Measurements from ENCODE around the gene ZNF587B. TPM values are rescaled to one million over a fixed set of nuclear protein-coding genes. Genes with fewer than 3 reads are reported as not detected.
A peak's percentile ranks its signal among the peaks of the same experiment; 100 is the strongest.
"Not testable (repeated sequence)": the region's sequence is repeated elsewhere in the genome, so short reads cannot be mapped to it uniquely, and the experiment has no call there.

ZNF587B gene
- total RNA-seq (10 to 100 TPM; 24.8 to 25.4 TPM), polyA plus RNA-seq (1.4 TPM)

DNA sequence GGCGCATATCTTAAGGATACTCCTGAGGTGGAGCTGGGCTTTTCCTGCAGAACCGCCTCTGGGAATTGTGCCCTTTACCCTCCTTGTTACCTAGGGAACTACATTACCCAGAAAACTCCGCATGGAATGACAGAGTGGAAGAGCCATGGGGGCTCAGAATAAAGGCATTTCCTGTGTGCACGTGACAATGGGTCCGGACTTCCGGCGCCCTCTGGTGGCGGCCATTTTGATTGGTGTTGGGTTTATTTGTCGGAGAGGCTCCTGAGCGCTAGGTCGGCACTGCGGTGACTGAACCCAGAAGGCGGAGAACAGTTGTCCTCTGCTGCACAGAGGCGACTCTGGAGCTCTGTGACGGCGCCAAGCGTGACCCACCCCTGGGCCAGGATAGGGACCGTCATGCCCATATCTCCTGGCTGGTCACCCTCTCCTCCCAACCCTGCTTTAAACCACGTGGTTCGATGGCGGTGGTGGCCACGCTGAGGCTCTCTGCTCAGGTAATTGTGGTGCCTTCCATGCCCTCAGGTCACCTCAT, at the start of gene ZNF587B:
Gene ZNF587B, plus strand, starts transcription at position 229 of the 532 bp plus-strand sequence. Its CDS starts 230 bp downstream, at position 459.
- Histone ChIP-seq H3K4me3 (ENCODE audit: low read length) (no peak within 1 kb of the TSS), H3K27ac (ENCODE audit: low read depth, low read length) (no peak within 1 kb of the TSS), H3K36me3 (ENCODE audit: insufficient read depth, low read length) (no peaks in the 10 kb centered on the region), H3K4me1 (ENCODE audit: insufficient read depth, low read length) (no peaks in the 10 kb centered on the region), H3K27me3 (ENCODE audit: insufficient read depth, low read length, poor library complexity, severe bottlenecking) (no peaks in the 10 kb centered on the region), H3K9me3 (ENCODE audit: low read length) (no peaks in the 10 kb centered on the region)
- CTCF ChIA-PET, result interaction anchor here (1.3 kb wide), 1 partner anchor 107 kb away, joined by 4 read pairs; no protein-coding TSS in a partner anchor
- POLR2A ChIA-PET, result no interaction called here
- peak within 1 kb of the TSS in 1 of 7 donors; percentile 23 for H3K4me3 Mint-ChIP-seq
- H3K27ac Mint-ChIP-seq, result peak within 1 kb of the TSS in 3 of 8 donors; percentile 47 to 94 (median 57)
- H3K36me3 Mint-ChIP-seq, result peaks cover 3 to 32% (median 8%) of the 10 kb centered on the region in 3 donors
- DNase-seq, result peak in 4 of 5 donors; percentile 8 to 55 (median 18)
- H3K27me3 Mint-ChIP-seq, result no peaks in the 10 kb centered on the region
- H3K4me1 Mint-ChIP-seq, result peaks cover 19 to 45% (median 39%) of the 10 kb centered on the region in 3 donors
- no peaks in the 10 kb centered on the region for H3K9me3 Mint-ChIP-seq

DNA sequence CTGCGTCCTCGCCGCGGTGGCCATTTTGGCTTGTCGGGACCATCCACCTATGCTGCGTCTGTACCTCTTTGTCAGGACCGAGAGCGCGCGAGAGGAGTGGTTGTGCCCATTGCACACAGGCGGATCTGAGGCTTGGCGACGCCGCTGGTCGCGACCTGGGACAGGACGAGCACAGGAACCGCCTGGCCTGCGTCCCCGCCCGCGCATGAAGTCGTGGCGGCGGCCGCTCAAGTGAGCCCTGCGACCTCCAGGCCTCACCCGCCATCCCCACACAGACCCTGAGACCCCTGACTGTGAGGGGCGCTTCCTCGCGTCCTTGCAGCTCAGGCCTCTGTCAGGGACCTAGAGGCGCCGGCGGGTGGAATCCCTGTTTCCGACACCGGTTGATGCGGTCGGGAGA, 43.8 kb upstream of the ZNF587B start:
- Mint-ChIP-seq H3K4me1 (peaks cover 10 to 22% (median 10%) of the 10 kb centered on the region in 3 donors), H3K36me3 (peaks cover 22 to 54% (median 53%) of the 10 kb centered on the region in 3 donors), H3K27me3 (no peaks in the 10 kb centered on the region), H3K4me3 (no peak overlapping the region), H3K9me3 (peaks cover 0 to 79% (median 62%) of the 10 kb centered on the region in 5 donors), H3K27ac (no peak overlapping the region)
- ChIA-PET CTCF (no interaction called here), POLR2A (interaction anchor here (0.6 kb wide), 1 partner anchor 28 kb away, joined by 3 read pairs; no protein-coding TSS in a partner anchor)
- Histone ChIP-seq H3K27me3 (ENCODE audit: insufficient read depth, low read length, poor library complexity, severe bottlenecking) (no peaks in the 10 kb centered on the region), H3K27ac (ENCODE audit: low read depth, low read length) (no peak overlapping the region), H3K4me1 (ENCODE audit: insufficient read depth, low read length) (no peaks in the 10 kb centered on the region), H3K4me3 (ENCODE audit: low read length) (no peak overlapping the region), H3K9me3 (ENCODE audit: low read length) (peaks cover 38% of the 10 kb centered on the region), H3K36me3 (ENCODE audit: insufficient read depth, low read length) (peaks cover 6% of the 10 kb centered on the region)
- no peak for DNase-seq

DNA sequence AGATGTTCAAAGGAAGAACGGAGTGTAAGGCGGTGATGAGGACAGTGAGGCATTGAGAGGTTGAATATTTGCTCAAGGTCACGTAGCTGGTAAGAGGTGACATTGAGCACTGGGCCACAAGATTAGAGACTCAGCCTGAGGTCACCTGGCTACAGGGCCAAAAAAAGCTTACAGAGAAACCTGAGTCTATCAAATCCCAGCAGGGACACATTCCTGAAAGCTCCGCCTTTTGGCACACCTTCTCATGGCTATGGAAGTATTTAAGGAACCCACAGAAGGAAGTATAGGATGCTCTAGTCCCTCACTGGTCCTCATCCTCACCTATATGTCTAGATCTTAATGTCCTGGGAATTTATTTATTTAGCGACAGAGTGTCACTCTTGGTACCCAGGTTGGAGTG, 43.2 kb upstream of the ZNF587B start:
- DNase-seq, result no peak
- H3K36me3 ChIP-seq (ENCODE audit: insufficient read depth, low read length), result peaks cover 6% of the 10 kb centered on the region
- peaks cover 35% of the 10 kb centered on the region for H3K9me3 ChIP-seq (ENCODE audit: low read length)
- peaks cover 22 to 54% (median 54%) of the 10 kb centered on the region in 3 donors for H3K36me3 Mint-ChIP-seq
- ChIA-PET CTCF (no interaction called here), POLR2A (no interaction called here)
- peak overlapping the region in 1 of 7 donors; percentile 48 for H3K4me3 Mint-ChIP-seq
- no peak overlapping the region for H3K4me3 ChIP-seq (ENCODE audit: low read length)
- H3K27me3 ChIP-seq (ENCODE audit: insufficient read depth, low read length, poor library complexity, severe bottlenecking), result no peaks in the 10 kb centered on the region
- no peak overlapping the region for H3K27ac ChIP-seq (ENCODE audit: low read depth, low read length)
- H3K27ac Mint-ChIP-seq, result no peak overlapping the region
- H3K27me3 Mint-ChIP-seq, result no peaks in the 10 kb centered on the region
- peaks cover 0 to 79% (median 61%) of the 10 kb centered on the region in 5 donors for H3K9me3 Mint-ChIP-seq
- H3K4me1 ChIP-seq (ENCODE audit: insufficient read depth, low read length), result no peaks in the 10 kb centered on the region
- H3K4me1 Mint-ChIP-seq, result peaks cover 10 to 22% (median 10%) of the 10 kb centered on the region in 3 donors

DNA sequence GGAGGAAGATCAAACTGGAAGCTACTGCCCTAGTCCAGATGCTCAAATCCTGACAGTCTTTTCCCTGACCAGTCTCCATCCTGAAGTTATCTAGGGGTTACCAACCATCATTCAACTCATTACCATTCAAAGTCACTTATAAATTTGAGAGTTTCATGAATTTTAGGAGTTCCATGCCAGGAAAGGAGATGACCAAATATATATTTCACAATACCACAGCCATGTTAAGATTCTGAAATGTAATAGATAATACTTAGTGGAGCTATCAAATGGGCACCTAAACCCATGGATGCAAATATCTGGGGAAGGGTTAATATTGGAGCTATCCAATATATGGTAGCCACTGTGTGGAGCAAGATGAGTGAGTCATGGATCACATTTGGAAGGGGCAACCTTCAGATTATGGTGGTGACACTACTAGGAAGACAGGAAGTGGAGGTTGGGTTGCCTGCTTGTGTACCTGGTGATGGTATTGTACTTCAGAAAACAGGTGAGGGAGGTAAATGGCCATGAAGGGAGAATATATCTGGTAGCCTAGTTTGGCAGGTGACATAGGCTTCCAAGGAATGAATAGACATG, 41.9 kb upstream of the ZNF587B start:
- ChIA-PET CTCF (no interaction called here), POLR2A (no interaction called here)
- Histone ChIP-seq H3K27me3 (ENCODE audit: insufficient read depth, low read length, poor library complexity, severe bottlenecking) (no peaks in the 10 kb centered on the region), H3K4me1 (ENCODE audit: insufficient read depth, low read length) (no peaks in the 10 kb centered on the region), H3K4me3 (ENCODE audit: low read length) (no peak overlapping the region), H3K36me3 (ENCODE audit: insufficient read depth, low read length) (peaks cover 11% of the 10 kb centered on the region), H3K9me3 (ENCODE audit: low read length) (peaks cover 31% of the 10 kb centered on the region), H3K27ac (ENCODE audit: low read depth, low read length) (no peak overlapping the region)
- DNase-seq, result no peak
- Mint-ChIP-seq H3K9me3 (peaks cover 0 to 77% (median 56%) of the 10 kb centered on the region in 5 donors), H3K4me3 (no peak overlapping the region), H3K4me1 (peaks cover 10 to 22% (median 10%) of the 10 kb centered on the region in 3 donors), H3K27me3 (no peaks in the 10 kb centered on the region), H3K27ac (peak overlapping the region in 1 of 8 donors; percentile 64), H3K36me3 (peaks cover 23 to 56% (median 55%) of the 10 kb centered on the region in 3 donors)

DNA sequence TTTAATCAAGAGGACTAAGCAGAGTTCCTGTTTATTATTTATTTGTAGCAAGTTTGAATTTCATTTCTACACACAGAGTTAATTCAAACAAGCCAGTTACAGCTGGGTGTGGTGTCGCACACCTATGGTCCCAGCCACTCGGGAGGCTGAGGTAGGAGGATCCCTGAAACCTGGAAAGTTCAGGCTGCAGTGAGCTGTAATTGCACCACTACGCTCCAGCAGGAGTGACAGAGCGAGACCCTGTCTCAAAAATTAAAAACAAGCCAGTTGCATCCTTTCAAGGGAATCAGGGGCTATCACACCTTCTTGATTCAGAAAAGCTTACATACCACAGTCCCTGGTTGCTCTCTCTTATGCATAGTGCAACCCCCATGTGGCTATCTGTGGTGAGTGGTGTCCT, 40.8 kb upstream of the ZNF587B start:
- CTCF ChIA-PET, result no interaction called here
- no peaks in the 10 kb centered on the region for H3K27me3 ChIP-seq (ENCODE audit: insufficient read depth, low read length, poor library complexity, severe bottlenecking)
- H3K27ac ChIP-seq (ENCODE audit: low read depth, low read length), result no peak overlapping the region
- H3K4me1 ChIP-seq (ENCODE audit: insufficient read depth, low read length), result no peaks in the 10 kb centered on the region
- peaks cover 11% of the 10 kb centered on the region for H3K36me3 ChIP-seq (ENCODE audit: insufficient read depth, low read length)
- Mint-ChIP-seq H3K4me1 (peaks cover 10 to 22% (median 10%) of the 10 kb centered on the region in 3 donors), H3K36me3 (peaks cover 28 to 62% (median 57%) of the 10 kb centered on the region in 3 donors), H3K9me3 (peaks cover 0 to 79% (median 53%) of the 10 kb centered on the region in 5 donors), H3K27ac (no peak overlapping the region), H3K4me3 (no peak overlapping the region), H3K27me3 (no peaks in the 10 kb centered on the region)
- DNase-seq, result no peak
- POLR2A ChIA-PET, result no interaction called here
- peaks cover 28% of the 10 kb centered on the region for H3K9me3 ChIP-seq (ENCODE audit: low read length)
- H3K4me3 ChIP-seq (ENCODE audit: low read length), result no peak overlapping the region

DNA sequence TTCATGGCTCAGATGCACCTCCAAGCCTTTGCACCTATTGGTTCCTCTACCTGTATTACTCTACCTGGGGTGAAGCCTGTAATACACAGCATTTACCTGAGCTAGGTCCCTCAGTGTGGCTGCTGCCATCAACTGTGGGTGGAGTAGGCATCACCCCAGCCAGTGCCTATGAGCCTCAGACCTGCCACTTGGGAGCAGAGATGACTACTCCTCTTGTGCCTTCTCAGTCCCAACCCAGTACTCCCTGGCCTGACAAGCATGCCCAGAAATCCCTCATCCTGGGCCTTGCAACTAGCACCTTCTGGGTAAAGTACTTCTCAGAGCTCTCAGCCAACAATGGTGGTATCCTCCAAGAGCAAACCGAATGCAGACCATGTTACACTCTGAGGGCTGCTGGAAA, 33.5 kb upstream of the ZNF587B start:
- H3K27me3 ChIP-seq (ENCODE audit: insufficient read depth, low read length, poor library complexity, severe bottlenecking); H3K27ac Mint-ChIP-seq; H3K27me3 Mint-ChIP-seq; H3K27ac ChIP-seq (ENCODE audit: low read depth, low read length); H3K9me3 ChIP-seq (ENCODE audit: low read length); POLR2A ChIA-PET; H3K4me1 ChIP-seq (ENCODE audit: insufficient read depth, low read length); H3K4me3 Mint-ChIP-seq; DNase-seq; CTCF ChIA-PET; H3K4me3 ChIP-seq (ENCODE audit: low read length): not testable (repeated sequence)
- H3K9me3 Mint-ChIP-seq, result peaks cover 0 to 27% (median 1%) of the 10 kb centered on the region in 5 donors
- H3K36me3 ChIP-seq (ENCODE audit: insufficient read depth, low read length), result peaks cover 20% of the 10 kb centered on the region
- peaks cover 16 to 49% (median 46%) of the 10 kb centered on the region in 3 donors for H3K36me3 Mint-ChIP-seq
- H3K4me1 Mint-ChIP-seq, result peaks cover 4 to 13% (median 9%) of the 10 kb centered on the region in 3 donors

DNA sequence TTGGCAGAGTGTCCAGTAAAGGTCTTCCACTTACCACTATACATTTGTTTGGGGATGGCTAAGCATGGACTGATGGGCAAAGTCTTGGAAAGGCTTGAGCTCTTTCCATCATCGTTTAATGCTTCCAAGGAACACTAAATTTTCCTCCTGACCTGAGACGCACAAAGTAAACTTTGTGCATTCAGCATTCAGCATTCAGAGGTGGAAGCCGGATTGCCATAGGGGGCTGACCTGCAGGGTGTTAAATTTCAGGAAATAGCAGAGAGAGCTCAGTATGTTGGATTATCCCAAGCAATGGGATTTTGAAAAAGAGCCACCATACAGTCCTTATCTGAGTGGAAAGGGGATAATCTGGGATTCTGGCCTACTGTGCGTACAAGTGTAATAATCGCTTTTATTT, 29.4 kb upstream of the ZNF587B start:
- Histone ChIP-seq H3K27ac (ENCODE audit: low read depth, low read length) (no peak overlapping the region), H3K9me3 (ENCODE audit: low read length) (no peaks in the 10 kb centered on the region), H3K36me3 (ENCODE audit: insufficient read depth, low read length) (peaks cover 6% of the 10 kb centered on the region), H3K4me1 (ENCODE audit: insufficient read depth, low read length) (no peaks in the 10 kb centered on the region), H3K27me3 (ENCODE audit: insufficient read depth, low read length, poor library complexity, severe bottlenecking) (no peaks in the 10 kb centered on the region), H3K4me3 (ENCODE audit: low read length) (no peak overlapping the region)
- Mint-ChIP-seq H3K36me3 (peaks cover 7 to 40% (median 30%) of the 10 kb centered on the region in 3 donors), H3K9me3 (peaks cover 0 to under 1% (median 0%) of the 10 kb centered on the region in 5 donors), H3K4me3 (no peak overlapping the region), H3K27ac (no peak overlapping the region), H3K27me3 (no peaks in the 10 kb centered on the region), H3K4me1 (peaks cover 11 to 38% (median 28%) of the 10 kb centered on the region in 3 donors)
- CTCF ChIA-PET, result no interaction called here
- no peak for DNase-seq
- POLR2A ChIA-PET, result no interaction called here

DNA sequence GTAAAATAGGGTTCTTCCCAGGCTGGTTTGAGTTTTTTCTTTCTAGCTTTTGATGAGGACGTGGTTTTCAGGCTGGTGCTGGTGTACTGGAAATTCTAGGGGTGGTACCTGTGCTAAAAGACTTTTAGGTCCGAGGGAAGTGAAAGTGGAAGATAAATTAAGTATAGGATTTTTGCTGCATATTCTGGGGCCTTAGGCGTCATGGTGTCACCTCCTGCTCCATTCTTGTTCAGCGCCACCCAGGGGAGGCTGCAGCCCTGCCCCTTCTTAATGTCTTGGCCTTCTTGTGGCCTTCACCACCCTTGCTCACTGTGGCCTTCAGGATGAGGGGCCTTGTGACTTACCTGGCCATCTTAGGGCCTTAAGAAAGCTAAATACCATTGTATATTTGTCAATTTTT, 27.8 kb upstream of the ZNF587B start:
- ChIA-PET CTCF (no interaction called here), POLR2A (no interaction called here)
- H3K9me3 ChIP-seq (ENCODE audit: low read length), result no peaks in the 10 kb centered on the region
- no peak overlapping the region for H3K27ac ChIP-seq (ENCODE audit: low read depth, low read length)
- no peak overlapping the region for H3K4me3 Mint-ChIP-seq
- H3K4me1 Mint-ChIP-seq, result peaks cover 11 to 39% (median 28%) of the 10 kb centered on the region in 3 donors
- no peak overlapping the region for H3K4me3 ChIP-seq (ENCODE audit: low read length)
- no peaks in the 10 kb centered on the region for H3K27me3 ChIP-seq (ENCODE audit: insufficient read depth, low read length, poor library complexity, severe bottlenecking)
- no peak overlapping the region for H3K27ac Mint-ChIP-seq
- DNase-seq, result no peak
- H3K27me3 Mint-ChIP-seq, result no peaks in the 10 kb centered on the region
- peaks cover 11 to 32% (median 21%) of the 10 kb centered on the region in 3 donors for H3K36me3 Mint-ChIP-seq
- H3K36me3 ChIP-seq (ENCODE audit: insufficient read depth, low read length), result no peaks in the 10 kb centered on the region
- no peaks in the 10 kb centered on the region for H3K9me3 Mint-ChIP-seq
- H3K4me1 ChIP-seq (ENCODE audit: insufficient read depth, low read length), result no peaks in the 10 kb centered on the region
